Osteocyte (in vitro differentiated cells): Measurements from ENCODE around the gene ZBED1. TPM values are rescaled to one million over a fixed set of nuclear protein-coding genes. Genes with fewer than 3 reads are reported as not detected.
A peak's percentile ranks its signal among the peaks of the same experiment; 100 is the strongest.

Source experiments
- DNase-seq: peaks from one replicate; pipeline ENCODE4 v3.0.0; 2021; ENCODE audit warnings: mixed read lengths; ENCODE audit not compliant: unreplicated experiment; ENCODE audit errors: extremely low spot score
- H3K27ac Mint-ChIP-seq: one replicate; pipeline ENCODE4 v1.8.0; 2021; ENCODE audit warnings: mild to moderate bottlenecking, mixed read lengths; ENCODE audit not compliant: unreplicated experiment
- H3K27me3 Mint-ChIP-seq: one replicate; pipeline ENCODE4 v1.8.0; 2021; ENCODE audit warnings: mixed read lengths; ENCODE audit not compliant: unreplicated experiment
- H3K36me3 Mint-ChIP-seq: one replicate; pipeline ENCODE4 v1.8.0; 2021; ENCODE audit warnings: mixed read lengths; ENCODE audit not compliant: unreplicated experiment
- H3K4me1 Mint-ChIP-seq: one replicate; pipeline ENCODE4 v1.8.0; 2021; ENCODE audit warnings: mixed read lengths; ENCODE audit not compliant: unreplicated experiment
- H3K4me3 Mint-ChIP-seq: one replicate; pipeline ENCODE4 v1.8.0; 2021; ENCODE audit warnings: mild to moderate bottlenecking, moderate library complexity, mixed read lengths; ENCODE audit not compliant: unreplicated experiment
- H3K9me3 Mint-ChIP-seq: one replicate; pipeline ENCODE4 v1.8.0; 2021; ENCODE audit warnings: mixed read lengths; ENCODE audit not compliant: unreplicated experiment
- long read RNA-seq: library from polyadenylated mRNA; unstranded; transcript quantifications from one replicate; pipeline ENCODE4 v2.0.0, GENCODE V29; 2021
- total RNA-seq: library from RNA; stranded (reverse); gene quantifications from 2 replicates; pipeline ENCODE4 v1.2.1, GENCODE V29; 2021
- TF ChIP-seq, protein P1 (sequence below): fragments of 200-600 bp; sonication (generic); IDR thresholded peaks from 2 replicates; pipeline ENCODE4 v1.5.0; 2021; ENCODE audit warnings: antibody characterized with exemption, mild to moderate bottlenecking, moderate library complexity

The ZBED1 gene
- 56.4 and 58.3 TPM in 2 replicates for total RNA-seq
- long read RNA-seq, full-length matches to known transcripts: 58 of 91 reads
- long read RNA-seq, partial matches to known transcripts: 0 of 91 reads
- long read RNA-seq, other reads (novel, unspliced or antisense): 33 of 91 reads

DNA sequence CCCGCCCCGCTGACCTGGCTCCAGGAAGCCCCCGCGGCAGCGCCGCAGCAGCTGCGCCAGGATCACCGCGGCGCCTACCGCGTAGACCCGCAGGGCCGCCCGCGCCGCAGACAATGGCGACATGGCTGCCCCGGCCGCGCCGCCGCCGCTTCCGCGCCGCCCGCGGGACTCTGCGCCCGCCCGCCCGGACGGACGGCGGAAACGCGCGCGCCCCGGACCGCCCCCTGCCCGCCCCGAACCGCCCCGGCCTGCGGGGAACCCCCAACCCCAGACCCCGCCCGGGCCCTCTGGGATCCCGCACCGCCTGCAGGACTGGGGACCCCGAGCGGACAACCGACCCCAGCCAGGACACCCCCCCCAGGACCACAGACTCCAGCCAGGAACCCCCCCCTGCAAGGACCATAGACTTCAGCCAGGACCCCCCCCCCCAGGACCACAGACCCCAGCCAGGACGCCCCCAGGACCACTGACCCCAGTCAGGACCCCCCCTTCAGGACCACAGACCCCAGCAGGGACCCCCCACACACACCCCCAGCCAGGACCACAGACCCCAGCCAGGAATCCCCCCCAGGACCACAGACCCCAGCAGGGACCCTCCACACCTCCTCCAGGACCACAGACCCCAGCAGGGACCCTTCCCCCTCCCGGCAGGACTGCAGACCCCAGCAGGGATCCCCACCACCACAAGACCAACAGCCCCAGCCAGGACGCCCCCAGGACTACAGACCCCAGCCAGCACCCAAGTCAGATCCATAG is at the start of gene ZBED1, which contains the start of gene DHRSX:
ZBED1 (minus strand) TSS at position 174 of the 756 bp plus-strand sequence. CDS start 10,257 bp downstream, outside the sequence.
DHRSX (minus strand) TSS at position 174 of the 756 bp plus-strand sequence; CDS start at position 123, 51 bp downstream.
- TF ChIP-seq, protein P1, sequence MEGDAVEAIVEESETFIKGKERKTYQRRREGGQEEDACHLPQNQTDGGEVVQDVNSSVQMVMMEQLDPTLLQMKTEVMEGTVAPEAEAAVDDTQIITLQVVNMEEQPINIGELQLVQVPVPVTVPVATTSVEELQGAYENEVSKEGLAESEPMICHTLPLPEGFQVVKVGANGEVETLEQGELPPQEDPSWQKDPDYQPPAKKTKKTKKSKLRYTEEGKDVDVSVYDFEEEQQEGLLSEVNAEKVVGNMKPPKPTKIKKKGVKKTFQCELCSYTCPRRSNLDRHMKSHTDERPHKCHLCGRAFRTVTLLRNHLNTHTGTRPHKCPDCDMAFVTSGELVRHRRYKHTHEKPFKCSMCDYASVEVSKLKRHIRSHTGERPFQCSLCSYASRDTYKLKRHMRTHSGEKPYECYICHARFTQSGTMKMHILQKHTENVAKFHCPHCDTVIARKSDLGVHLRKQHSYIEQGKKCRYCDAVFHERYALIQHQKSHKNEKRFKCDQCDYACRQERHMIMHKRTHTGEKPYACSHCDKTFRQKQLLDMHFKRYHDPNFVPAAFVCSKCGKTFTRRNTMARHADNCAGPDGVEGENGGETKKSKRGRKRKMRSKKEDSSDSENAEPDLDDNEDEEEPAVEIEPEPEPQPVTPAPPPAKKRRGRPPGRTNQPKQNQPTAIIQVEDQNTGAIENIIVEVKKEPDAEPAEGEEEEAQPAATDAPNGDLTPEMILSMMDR: no peak
- H3K27me3 Mint-ChIP-seq: no peaks in the 10 kb centered on the region
- H3K4me1 Mint-ChIP-seq: peaks cover 28% of the 10 kb centered on the region
- H3K9me3 Mint-ChIP-seq: no peaks in the 10 kb centered on the region
- peak within 1 kb of the TSS; percentile 78 for H3K4me3 Mint-ChIP-seq
- peak within 1 kb of the TSS; percentile 85 for H3K27ac Mint-ChIP-seq
- no peak for DNase-seq
- no peaks in the 10 kb centered on the region for H3K36me3 Mint-ChIP-seq

DNA sequence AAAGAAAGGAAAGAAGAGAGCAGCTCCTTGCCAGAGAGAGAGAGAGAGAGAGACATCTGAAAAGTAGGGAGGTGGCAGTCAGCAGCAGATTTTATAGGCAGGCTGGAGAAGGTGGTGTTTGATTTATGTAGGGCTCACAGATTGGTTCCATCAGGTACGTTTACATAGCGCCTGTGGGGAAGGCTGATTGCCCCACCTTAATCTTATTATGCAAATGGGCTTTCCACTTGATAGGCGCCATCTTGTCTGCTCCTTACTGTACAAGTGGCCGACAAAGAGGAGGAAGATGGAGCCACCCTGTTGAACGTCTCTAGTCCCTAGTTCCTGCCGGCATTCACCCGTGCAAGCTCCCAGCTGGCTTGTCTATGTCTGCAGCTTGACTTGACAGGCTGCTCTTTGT is 49.1 kb upstream of the ZBED1 start:
- Mint-ChIP-seq H3K4me3 (no peak overlapping the region), H3K4me1 (peaks cover 53% of the 10 kb centered on the region), H3K36me3 (peaks cover 1% of the 10 kb centered on the region), H3K27me3 (peaks cover 10% of the 10 kb centered on the region), H3K27ac (no peak overlapping the region), H3K9me3 (peaks cover 11% of the 10 kb centered on the region)
- TF ChIP-seq, protein P1: no peak
- no peak for DNase-seq

DNA sequence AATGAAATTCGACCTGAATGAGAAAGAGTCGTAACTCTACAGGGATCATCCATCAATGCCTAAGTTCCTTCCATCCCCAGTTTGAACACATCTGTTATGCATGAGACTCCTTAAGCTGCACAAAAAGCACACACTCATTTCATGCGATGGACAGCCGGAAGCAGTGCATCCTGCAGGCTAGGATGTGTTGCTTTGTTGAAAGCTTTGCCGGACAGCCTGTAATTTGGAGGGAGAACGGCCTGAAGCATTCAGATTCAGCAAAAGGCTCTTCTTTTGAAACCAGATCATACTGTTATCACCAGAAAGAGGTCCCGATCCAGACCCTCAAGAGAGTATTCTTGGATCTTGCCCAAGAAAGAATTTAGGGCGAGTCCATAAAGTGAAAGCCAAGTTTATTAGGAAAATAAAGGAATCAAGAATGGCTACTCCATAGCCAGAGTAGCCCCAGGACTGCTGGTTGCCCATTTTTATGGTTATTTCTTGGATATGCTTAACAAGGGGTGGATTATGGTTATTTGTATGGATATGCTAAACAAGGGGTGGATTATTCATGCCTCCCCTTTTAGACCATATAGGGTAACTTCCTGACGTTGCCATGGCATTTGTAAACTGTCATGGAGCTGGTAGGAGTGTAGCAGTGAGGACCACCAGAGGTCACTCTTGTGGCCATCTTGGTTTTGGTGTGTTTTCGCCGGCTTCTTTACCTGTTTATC is 48.1 kb upstream of the ZBED1 start:
- Mint-ChIP-seq H3K27ac (no peak overlapping the region), H3K36me3 (no peaks in the 10 kb centered on the region), H3K27me3 (peaks cover 18% of the 10 kb centered on the region), H3K4me1 (peaks cover 48% of the 10 kb centered on the region), H3K9me3 (peaks cover 10% of the 10 kb centered on the region), H3K4me3 (no peak overlapping the region)
- DNase-seq: no peak
- TF ChIP-seq, protein P1: peak; percentile 21

DNA sequence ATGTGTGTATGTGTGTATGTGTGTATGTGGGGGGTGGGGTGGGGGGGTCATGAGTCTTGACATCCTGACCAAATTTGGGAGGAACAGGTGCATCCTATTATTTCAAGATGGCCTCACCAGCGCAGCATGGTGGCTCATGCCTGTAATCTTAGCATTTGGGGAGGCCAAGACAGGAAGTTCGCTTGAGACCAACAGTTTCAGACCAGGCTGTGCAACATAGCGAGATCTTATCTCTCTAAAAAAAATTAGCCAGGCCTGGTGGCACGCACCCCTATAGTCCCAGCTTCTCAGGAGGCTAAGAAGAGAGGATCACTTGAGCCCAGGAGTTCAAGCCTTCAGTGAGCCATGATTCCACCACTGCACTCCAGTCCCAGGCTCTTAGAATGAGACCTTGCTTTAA is 47.0 kb upstream of the ZBED1 start:
- no peak for DNase-seq
- Mint-ChIP-seq H3K36me3 (no peaks in the 10 kb centered on the region), H3K27me3 (peaks cover 22% of the 10 kb centered on the region), H3K27ac (no peak overlapping the region), H3K4me1 (peaks cover 38% of the 10 kb centered on the region), H3K9me3 (peaks cover 10% of the 10 kb centered on the region), H3K4me3 (no peak overlapping the region)
- TF ChIP-seq, protein P1: no peak

DNA sequence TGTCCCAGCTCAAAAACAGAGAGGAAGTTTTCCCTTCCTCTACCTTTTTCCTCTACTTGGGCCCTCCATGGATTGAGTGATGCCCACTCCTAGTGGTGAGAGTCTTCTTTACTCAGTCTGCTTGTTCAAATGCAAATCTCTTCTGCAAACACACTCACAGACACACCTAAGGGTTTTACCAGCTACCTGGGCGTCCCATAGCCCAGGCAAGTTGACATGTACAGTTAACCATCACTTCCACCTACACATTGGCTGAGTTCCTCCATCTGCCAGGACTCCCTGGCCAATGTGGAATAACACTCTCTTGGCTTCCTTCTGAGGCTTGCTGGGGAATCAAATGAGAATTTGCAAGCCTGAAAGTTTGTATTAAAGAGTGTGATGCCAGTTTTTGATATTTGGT is 45.7 kb upstream of the ZBED1 start:
- Mint-ChIP-seq H3K9me3 (peaks cover 10% of the 10 kb centered on the region), H3K27me3 (peaks cover 22% of the 10 kb centered on the region), H3K4me3 (no peak overlapping the region), H3K4me1 (peaks cover 29% of the 10 kb centered on the region), H3K36me3 (no peaks in the 10 kb centered on the region), H3K27ac (no peak overlapping the region)
- no peak for DNase-seq
- TF ChIP-seq, protein P1: no peak
